ENCODE data around the gene ZNF532.

Gene ZNF532

GRCh38 chr18:58943896-58944295 is 79.2 kb downstream of the ZNF532 start:
- no peak for DNase-seq (ENCODE audit: low read depth, low spot score)

GRCh38 chr18:58947136-58947732 is 82.6 kb downstream of the ZNF532 start:
- DNase-seq (ENCODE audit: low read depth, low spot score) = no peak

- no peak for DNase-seq (ENCODE audit: low read depth, low spot score)
Observed at GRCh38 chr18:58949031-58949430, 84.4 kb downstream of the ZNF532 start.

DNA sequence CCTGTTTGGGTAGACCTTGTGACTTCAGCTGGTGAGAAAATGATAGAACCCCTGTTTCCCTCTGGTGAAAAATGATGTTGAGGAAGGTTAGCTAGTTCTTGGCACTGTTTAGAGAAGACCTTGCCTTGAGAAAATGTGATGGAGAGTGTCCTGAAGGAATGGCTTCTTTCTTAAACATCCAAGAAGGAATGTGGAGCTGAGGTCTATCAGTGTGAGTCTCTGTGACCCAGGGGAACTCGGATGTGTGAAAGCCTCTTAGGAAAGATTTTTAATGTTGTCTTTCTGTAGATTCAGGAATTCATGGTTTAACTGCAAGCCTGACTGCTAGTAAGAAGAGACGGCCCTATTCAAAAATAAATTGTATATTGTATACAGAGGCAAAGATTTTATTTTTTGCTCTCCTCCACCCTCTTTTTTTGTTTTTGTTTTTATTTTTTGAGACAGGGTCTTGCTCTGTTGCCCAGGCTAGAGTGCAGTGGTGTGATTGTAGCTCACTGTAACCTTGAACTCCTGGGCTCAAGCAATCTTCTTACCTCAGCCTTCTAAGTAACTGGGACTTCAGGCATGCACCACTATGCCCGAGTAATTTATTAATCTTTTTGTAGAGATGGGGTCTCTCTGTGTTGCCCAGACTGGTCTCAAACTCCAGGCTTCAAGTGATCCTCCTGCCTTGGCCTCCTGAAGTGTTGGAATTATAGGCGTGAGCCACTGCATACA is 87.5 kb downstream of the ZNF532 start:
- DNase-seq (ENCODE audit: low read depth, low spot score) = no peak

DNA sequence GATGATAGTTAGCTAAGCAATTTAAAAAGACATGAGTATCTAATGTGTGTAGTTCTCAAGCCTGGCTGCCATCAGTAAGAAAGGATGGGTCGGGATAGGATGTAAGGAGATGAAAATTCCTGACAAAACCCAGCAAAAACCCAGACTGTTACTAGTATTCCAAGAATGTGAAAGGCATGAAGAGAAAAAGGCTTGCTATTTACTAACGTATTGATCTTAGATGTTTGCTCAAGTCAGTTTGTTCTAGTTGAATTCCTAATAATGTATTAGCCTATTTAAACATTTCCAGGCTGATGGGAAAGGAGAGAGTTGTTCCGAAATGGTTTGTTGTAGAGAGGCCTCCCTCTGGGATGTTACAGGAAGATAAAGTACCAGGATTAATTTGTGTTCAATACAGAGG is 88.2 kb downstream of the ZNF532 start:
- DNase-seq (ENCODE audit: low read depth, low spot score) = no peak

DNA sequence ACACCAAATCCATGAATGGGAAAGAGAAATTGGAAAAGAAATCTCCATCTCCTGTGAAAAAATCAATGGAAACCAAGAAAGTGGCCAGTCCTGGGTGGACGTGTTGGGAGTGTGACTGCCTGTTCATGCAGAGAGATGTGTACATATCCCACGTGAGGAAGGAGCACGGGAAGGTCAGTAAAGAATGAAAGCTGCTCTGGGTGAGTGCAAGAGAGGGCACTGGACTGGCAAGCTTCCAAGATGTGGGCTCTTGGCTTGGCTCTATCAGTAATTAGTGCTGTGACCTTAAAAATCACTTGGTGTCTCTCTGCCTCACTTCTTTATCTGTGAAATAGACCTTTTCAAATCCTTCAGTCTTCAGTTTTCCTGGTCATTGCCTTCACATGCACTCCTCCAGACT is 89.0 kb downstream of the ZNF532 start:
- no peak for DNase-seq (ENCODE audit: low read depth, low spot score)

GRCh38 chr18:58955001-58955400 is 90.3 kb downstream of the ZNF532 start:
- no peak for DNase-seq (ENCODE audit: low read depth, low spot score)

GRCh38 chr18:58955738-58956137 is 91.1 kb downstream of the ZNF532 start:
- DNase-seq (ENCODE audit: low read depth, low spot score) = no peak

DNA sequence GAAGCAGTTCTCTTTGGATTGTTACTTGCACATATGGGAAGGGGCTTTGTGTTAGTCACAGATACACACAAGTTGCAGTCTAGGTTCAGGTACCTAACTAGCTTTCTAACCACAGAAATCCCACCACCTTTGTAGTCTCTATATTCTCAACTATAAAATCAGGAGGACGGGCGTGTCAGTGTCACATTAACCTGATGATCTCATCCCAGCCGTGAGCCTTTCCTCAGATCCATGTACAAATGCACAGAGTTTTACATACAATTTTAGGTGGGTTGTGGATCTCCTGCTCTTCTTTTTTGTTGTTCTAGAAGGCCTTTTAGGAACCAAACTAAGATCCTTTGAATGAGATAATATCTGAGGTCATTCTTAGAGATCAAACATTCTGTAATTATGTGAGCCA is 94.0 kb downstream of the ZNF532 start:
- no peak for DNase-seq (ENCODE audit: low read depth, low spot score)

- DNase-seq (ENCODE audit: low read depth, low spot score) = no peak
Observed at GRCh38 chr18:58960508-58960907, 95.8 kb downstream of the ZNF532 start.

GRCh38 chr18:58960946-58961722 is 96.5 kb downstream of the ZNF532 start:
- no peak for DNase-seq (ENCODE audit: low read depth, low spot score)

DNA sequence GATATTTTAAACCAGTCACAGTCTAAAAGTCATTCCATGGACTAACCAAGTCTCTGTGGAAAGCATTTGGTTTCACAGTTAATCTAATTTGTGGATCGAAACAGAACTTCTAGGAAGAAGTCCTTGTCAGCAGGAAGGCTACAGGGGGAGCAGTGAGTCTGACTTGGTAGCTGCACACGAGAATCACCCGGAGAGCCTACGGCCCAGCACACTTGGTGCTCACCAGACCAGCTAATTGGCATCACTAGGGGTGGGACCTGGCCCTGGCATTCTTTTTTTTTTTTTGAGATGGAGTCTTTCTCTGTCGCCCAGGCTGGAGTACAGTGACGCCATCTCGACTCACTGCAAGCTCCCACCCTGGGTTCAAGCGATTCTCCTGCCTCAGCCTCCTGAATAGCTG is 97.7 kb downstream of the ZNF532 start:
- no peak for DNase-seq (ENCODE audit: low read depth, low spot score)

GRCh38 chr18:58965291-58966004 is 100.8 kb downstream of the ZNF532 start:
- DNase-seq (ENCODE audit: low read depth, low spot score) = no peak

GRCh38 chr18:58966005-58966677 is 101.5 kb downstream of the ZNF532 start:
- DNase-seq (ENCODE audit: low read depth, low spot score) = no peak

- no peak for DNase-seq (ENCODE audit: low read depth, low spot score)
Observed at GRCh38 chr18:58966704-58967103, 102.0 kb downstream of the ZNF532 start.

DNA sequence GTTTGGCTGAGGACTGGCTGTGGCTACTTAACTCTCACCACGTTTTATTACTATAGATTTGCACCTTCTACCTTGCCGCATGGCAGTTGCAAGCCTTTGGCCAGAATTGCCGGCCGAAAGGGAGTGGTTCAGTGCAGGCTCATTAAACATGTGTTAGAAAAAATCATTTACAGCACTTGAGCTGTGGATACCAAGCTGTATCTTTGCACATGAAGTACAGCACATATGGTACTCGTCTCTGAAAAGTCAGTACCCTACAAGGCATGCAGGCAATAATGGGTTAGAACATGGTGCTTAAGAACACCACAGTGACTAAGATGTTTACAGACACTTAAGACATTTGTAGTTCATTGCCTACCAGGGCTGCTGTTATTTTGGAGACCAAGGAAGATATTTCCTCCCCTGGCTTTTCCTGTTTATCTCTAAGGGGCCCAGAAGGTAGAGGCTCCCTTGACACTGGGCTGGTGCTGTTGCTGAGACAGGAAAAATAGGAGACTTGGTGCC is 103.1 kb downstream of the ZNF532 start:
- no peak for DNase-seq (ENCODE audit: low read depth, low spot score)

GRCh38 chr18:58970943-58971790 is 106.5 kb downstream of the ZNF532 start:
- no peak for DNase-seq (ENCODE audit: low read depth, low spot score)

DNA sequence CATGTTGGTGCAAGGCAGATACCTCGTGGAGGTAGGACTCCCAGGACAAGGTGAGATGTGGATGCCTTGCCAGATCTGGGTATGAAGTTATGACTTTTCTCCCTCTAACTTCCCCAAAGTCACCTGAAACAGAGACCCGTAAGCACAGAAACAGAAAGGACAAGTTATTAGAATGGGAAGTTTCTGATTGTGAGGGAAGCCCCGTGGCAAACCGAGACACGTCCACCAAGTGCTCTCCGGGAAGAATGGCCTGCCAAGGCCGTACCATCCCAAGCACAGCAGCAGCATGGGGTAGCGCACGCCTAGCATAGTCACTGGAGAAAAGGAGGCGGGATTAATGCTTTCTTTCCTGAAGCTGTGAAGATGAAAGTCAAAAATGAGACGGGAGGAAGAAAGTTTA is 110.6 kb downstream of the ZNF532 start:
- DNase-seq (ENCODE audit: low read depth, low spot score) = no peak

DNA sequence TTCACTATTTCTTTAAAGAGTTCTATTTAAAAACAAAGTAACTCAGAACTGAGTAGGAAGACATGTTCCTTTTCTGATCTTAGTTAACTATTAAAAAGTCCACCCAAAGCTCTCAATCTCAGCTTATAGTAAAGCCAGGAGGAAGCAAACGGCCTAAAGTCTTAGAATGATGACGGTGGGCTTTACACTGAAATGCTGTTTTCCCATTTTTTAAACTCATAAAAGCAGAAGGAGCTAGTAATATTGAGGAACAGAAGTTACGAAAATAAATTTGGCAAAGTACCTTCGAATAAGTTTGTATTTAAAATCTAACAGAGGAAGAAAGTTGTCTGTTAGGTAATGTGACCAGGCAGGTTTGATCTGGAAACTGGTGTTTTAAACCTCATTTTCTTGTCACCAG is 111.1 kb downstream of the ZNF532 start:
- no peak for DNase-seq (ENCODE audit: low read depth, low spot score)

GRCh38 chr18:58977223-58977622 is 112.5 kb downstream of the ZNF532 start:
- no peak for DNase-seq (ENCODE audit: low read depth, low spot score)
